Activated T-cell treated with anti-CD3 and anti-CD28 coated beads for 4 hours (primary cell): ENCODE results near the gene P2RY6.

ENCODE experiments used
- DNase-seq: peaks from one replicate; pipeline ENCODE4 v3.0.0-alpha.2; 2020

Gene P2RY6

GRCh38 chr11:73340164-73340563, 68.0 kb downstream of the P2RY6 start:
- no peak for DNase-seq

DNA sequence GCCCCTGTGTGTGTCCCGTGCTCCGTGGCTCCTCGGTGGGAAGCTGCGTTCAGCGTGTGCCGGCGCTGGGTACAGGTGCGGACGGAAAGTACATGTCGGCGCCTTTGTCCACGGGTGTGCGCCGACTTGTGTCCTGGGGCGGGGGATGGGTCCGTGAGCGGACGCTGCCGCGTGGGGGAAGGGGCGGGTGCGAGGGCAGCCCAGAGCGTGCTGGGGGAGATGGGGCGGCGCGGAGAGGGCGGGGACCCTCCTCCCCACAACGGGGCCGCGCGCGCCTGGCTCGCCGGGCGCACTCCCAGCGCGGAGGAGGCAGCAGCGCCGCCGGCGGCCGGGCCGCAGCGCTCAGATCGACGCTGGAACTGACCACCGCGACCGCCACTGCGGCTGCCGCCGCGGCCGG, 70.5 kb downstream of the P2RY6 start:
- DNase-seq = no peak

DNA sequence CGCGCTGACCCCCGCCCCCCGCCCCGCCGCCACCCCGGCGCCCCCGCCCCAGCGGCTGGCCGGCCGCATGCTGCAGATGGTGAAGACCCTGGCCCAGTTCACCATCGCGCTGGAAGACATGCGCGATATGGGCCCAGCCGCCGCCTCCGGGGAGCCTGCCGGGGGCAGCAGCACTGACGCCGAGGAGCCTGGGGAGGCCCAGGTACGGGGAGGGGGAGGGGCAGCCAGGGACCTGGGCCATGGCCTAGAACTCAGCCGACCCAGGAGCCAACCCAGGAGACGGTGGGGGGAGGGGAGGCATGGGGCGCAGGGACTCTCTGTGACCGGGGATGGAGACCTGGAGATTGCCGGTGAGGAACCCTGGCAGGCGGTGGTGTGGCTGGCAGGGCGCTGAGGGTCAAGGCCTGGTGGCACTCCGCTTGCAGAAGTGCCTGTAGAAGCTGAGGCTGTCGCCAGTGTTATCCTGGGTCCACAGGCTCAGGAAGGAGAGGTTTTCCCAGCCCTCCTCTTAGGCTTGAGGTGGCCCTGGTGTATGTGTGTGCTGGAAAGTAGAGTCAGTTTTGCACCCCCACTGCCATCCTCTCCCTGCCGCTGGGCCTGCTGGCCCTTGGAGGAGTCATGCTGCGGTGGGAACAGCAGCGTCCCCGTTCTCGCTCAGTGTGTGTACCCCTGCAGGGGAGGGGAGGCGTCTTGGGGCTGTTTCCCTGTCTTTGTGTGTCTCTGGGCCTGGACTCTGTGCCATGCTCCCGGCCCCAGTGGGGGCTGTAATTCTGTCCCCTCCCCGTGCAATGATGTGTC, 71.1 kb downstream of the P2RY6 start:
- DNase-seq = no peak

DNA sequence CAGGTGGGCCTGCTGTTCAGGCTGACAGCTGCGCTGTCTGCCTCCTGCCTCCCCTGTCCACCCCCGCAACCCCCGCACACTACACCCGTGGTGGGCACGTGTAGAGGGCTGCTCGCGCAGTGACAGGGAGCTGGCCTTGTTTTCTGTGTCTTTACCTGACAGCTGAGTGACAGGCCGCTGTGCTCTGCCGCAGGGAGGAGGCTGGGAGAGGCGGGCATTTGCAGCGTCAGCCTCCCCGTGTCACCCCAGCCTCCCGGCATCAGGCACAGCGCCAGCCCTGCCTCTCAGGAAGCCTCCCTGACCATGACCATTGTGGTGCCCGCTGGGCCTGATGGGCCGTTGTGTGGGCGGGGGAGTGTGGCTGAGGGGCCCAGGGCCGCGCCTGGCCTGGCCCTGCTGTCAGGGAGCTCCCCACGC, 72.1 kb downstream of the P2RY6 start:
- DNase-seq = no peak

DNA sequence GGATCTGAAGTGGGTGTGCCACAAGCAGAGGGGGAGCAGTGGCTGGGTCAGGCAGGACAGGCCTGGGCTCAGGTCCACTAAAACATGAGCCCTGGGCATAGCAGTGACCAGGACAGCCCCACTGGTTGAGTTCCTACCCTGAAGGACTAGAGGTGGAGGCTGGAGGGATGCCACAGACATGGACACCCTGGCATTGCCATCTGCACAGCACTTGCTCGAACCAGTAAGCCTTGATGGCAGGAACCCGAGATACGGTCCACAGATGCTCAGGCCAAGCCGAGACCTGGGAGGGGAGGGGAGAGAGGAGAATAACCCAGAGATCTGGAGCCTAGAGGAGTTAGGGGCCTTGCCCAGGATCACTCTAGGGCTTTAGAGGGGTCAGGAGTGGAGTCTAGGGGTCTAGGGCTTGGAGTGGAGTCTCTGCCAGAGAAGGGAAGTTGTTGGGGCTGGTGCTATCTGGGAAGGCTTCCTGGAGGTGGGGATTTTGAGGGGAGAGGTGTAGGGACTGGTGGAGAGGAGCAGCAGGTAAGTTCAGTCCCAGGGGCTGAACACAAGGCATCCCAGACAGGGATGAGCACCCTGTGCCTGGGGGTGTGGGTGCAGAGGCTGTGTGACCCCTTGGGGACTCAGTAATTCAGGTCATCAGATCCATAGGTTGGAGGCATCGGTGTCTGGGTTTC, 73.5 kb downstream of the P2RY6 start:
- no peak for DNase-seq

- no peak for DNase-seq
These were observed 74.2 kb downstream of the P2RY6 start for GRCh38 chr11:73346186-73346935.

GRCh38 chr11:73347067-73347466, 74.9 kb downstream of the P2RY6 start:
- DNase-seq = no peak
